Spleen (tissue), 11 donors: ENCODE data around the gene PLEKHA4. TPM values are rescaled to one million over a fixed set of nuclear protein-coding genes. Genes with fewer than 3 reads are reported as not detected.

Experiments used
- DNase-seq: peaks from one replicate; pipeline ENCODE4 v3.0.0-alpha.2; 2020
- H3K27ac ChIP-seq, 8 donors: fragments of 200-600 bp; sonication (generic) in 7 of 8; 1 replicate in 4 of 8; 2 replicates in 4 of 8; pipeline versions ENCODE4 v1.5.0 to v1.8.0; 2016 to 2021; ENCODE audit warnings: inconsistent platforms in 4 of 8, mild to moderate bottlenecking in 4 of 8, moderate library complexity in 1 of 8
- H3K27me3 ChIP-seq, 7 donors: fragments of 200-600 bp; sonication (generic) in 6 of 7; replicated peaks in 1 of 7; 1 replicate in 4 of 7; 2 replicates in 3 of 7; pipeline versions ENCODE4 v1.5.0 to v1.8.0; 2016 to 2021; ENCODE audit warnings: inconsistent platforms in 3 of 7, mild to moderate bottlenecking in 1 of 7
- H3K36me3 ChIP-seq, 6 donors: fragments of 200-600 bp; sonication (generic) in 5 of 6; 1 replicate in 4 of 6; 2 replicates in 2 of 6; pipeline versions ENCODE4 v1.5.0 to v1.8.0; 2016 to 2021; ENCODE audit warnings: inconsistent platforms in 2 of 6
- H3K4me1 ChIP-seq, 6 donors: fragments of 200-600 bp; sonication (generic) in 5 of 6; 1 replicate in 3 of 6; 2 replicates in 3 of 6; pipeline versions ENCODE4 v1.5.0 to v1.8.0; 2016 to 2021; ENCODE audit warnings: inconsistent platforms in 3 of 6
- H3K4me3 ChIP-seq, 8 donors: fragments of 200-600 bp; sonication (generic) in 7 of 8; 1 replicate in 4 of 8; 2 replicates in 4 of 8; pipeline versions ENCODE4 v1.5.0 to v1.8.0; 2016 to 2021; ENCODE audit warnings: inconsistent platforms in 4 of 8, mild to moderate bottlenecking in 4 of 8, moderate library complexity in 2 of 8
- H3K9me3 ChIP-seq, 8 donors: fragments of 200-600 bp; sonication (generic) in 7 of 8; 1 replicate in 4 of 8; 2 replicates in 4 of 8; pipeline versions ENCODE4 v1.5.0 to v1.8.0; 2016 to 2021; ENCODE audit warnings: inconsistent platforms in 4 of 8
- CTCF ChIP-seq, 11 experiments: fragments of 200-600 bp in 7 of 11; fragments of 450-650 bp in 4 of 11; sonication (generic) in 4 of 11; IDR thresholded peaks in 8 of 11; conservative IDR thresholded peaks in 3 of 11; 1 replicate in 7 of 11; 2 replicates in 4 of 11; pipeline versions ENCODE4 v1.4.0 to v1.8.0; 2016 to 2021; ENCODE audit warnings: antibody characterized with exemption in 11 of 11, inconsistent platforms in 4 of 11, mild to moderate bottlenecking in 1 of 11
- POLR2A ChIP-seq, 3 donors: fragments of 450-650 bp; IDR thresholded peaks; one replicate each; pipeline ENCODE4 v1.5.1; 2017; ENCODE audit warnings: antibody characterized with exemption in 3 of 3, mild to moderate bottlenecking in 1 of 3
- POLR2AphosphoS5 ChIP-seq, 3 donors: sonication (generic); formaldehyde crosslinking; IDR thresholded peaks; one replicate each; pipeline ENCODE4 v1.5.1; 2017; ENCODE audit warnings: antibody characterized with exemption in 3 of 3
- WGBS, 5 donors: extraction: QIAGEN DNeasy Blood & Tissue Kit in 3 of 5; methylation state at CpG; one replicate each; pipeline versions ENCODE4 v1.1.5 to v1.1.7; 2013 to 2018; 5-methylcytosine and 5-hydroxymethylcytosine counted together
- intact Hi-C: fragments of 100-400 bp; cut with DNase I; formaldehyde crosslinking; loops from one replicate; pipeline ENCODE4 v1.15.0; 2023; ENCODE audit warnings: low total_unique reads
- polyA plus RNA-seq, 3 donors: library from polyadenylated mRNA; stranded (reverse); fragments of 200-250 nt; gene quantifications; one replicate each; pipeline ENCODE4 v1.2.1, GENCODE V29; 2013
- total RNA-seq, 7 donors: library from RNA; depleted of rRNA in 3 of 7; stranded (reverse); fragments of >200 nt in 3 of 7; fragmentation: NEBNext Ultra II Directional in 4 of 7; extraction: Animal tissue kit (Norgen Biotek cat#: 25700) in 4 of 7; gene quantifications; one replicate each; pipeline versions ENCODE4 v1.1.0 to v1.2.1, GENCODE V29; 2016 to 2021
- donor health status: healthy with polysubstance abuse.
- donor health status: DM: no; HTN: no; CAD: no; lungs with moderate emphysema.
- donor health status: DM: no; HTN: no; CAD: no.
- donor health status: Bipolar disorder and iron deficiency.
- donor health status: healthy.
- donor health status: DM: no; HTN: no; CAD: no.
- donor health status: DM: yes; HTN: yes; CAD: no.

The PLEKHA4 gene
- total and polyA plus RNA-seq, 10 donors = 8.6 to 24.2 (median 14.9) TPM

GRCh38 chr19:48826606-48827020, 41.8 kb downstream of the PLEKHA4 start:
- no peaks in the 10 kb centered on the region for H3K4me1 ChIP-seq
- H3K27me3 ChIP-seq = no peaks in the 10 kb centered on the region
- peaks cover 0 to 10% (median 0%) of the 10 kb centered on the region in 6 donors for H3K36me3 ChIP-seq
- DNase-seq = no peak
- no peak overlapping the region for H3K27ac ChIP-seq
- H3K4me3 ChIP-seq = no peak overlapping the region
- no peaks in the 10 kb centered on the region for H3K9me3 ChIP-seq
- WGBS, 5 donors = 80 to 95% (median 84%) methylated on average over 7 to 8 of the region's 8 CpGs
- no peak for TF ChIP-seq CTCF (IDR thresholded peaks at IDR 0.05 in 8 of 11, conservative IDR thresholded peaks at IDR 0.05 in 3 of 11)
- no peak for TF ChIP-seq POLR2A (IDR thresholded peaks at IDR 0.05)
- TF ChIP-seq POLR2AphosphoS5 (IDR thresholded peaks at IDR 0.05) = no peak
- intact Hi-C loops = no loop called here

GRCh38 chr19:48822514-48822913, 45.9 kb downstream of the PLEKHA4 start:
- Histone ChIP-seq H3K27ac (no peak overlapping the region), H3K27me3 (no peaks in the 10 kb centered on the region), H3K9me3 (no peaks in the 10 kb centered on the region), H3K4me1 (peaks cover 0 to 12% (median 0%) of the 10 kb centered on the region in 6 donors), H3K36me3 (no peaks in the 10 kb centered on the region), H3K4me3 (no peak overlapping the region)
- TF ChIP-seq POLR2A (IDR thresholded peaks at IDR 0.05) (no peak), CTCF (IDR thresholded peaks at IDR 0.05 in 8 of 11, conservative IDR thresholded peaks at IDR 0.05 in 3 of 11) (no peak), POLR2AphosphoS5 (IDR thresholded peaks at IDR 0.05) (no peak)
- WGBS, 5 donors = 93 to 100% (median 95%) methylated on average over 2 of the region's 2 CpGs
- intact Hi-C loops = no loop called here
- no peak for DNase-seq

GRCh38 chr19:48821633-48822032, 46.8 kb downstream of the PLEKHA4 start:
- no peaks in the 10 kb centered on the region for H3K27me3 ChIP-seq
- 74 to 86% (median 76%) methylated on average over 5 of the region's 5 CpGs for WGBS, 5 donors
- H3K4me1 ChIP-seq = peaks cover 0 to 12% (median 0%) of the 10 kb centered on the region in 6 donors
- no peak for DNase-seq
- intact Hi-C loops = no loop called here
- H3K36me3 ChIP-seq = no peaks in the 10 kb centered on the region
- H3K27ac ChIP-seq = no peak overlapping the region
- TF ChIP-seq POLR2AphosphoS5 (IDR thresholded peaks at IDR 0.05) (no peak), CTCF (IDR thresholded peaks at IDR 0.05 in 8 of 11, conservative IDR thresholded peaks at IDR 0.05 in 3 of 11) (no peak), POLR2A (IDR thresholded peaks at IDR 0.05) (no peak)
- no peak overlapping the region for H3K4me3 ChIP-seq
- no peaks in the 10 kb centered on the region for H3K9me3 ChIP-seq

- intact Hi-C loops = no loop called here
These were observed 49.0 kb downstream of the PLEKHA4 start for GRCh38 chr19:48819366-48819816.

More at GRCh38 chr19:48819366-48819816, 49.0 kb downstream of the PLEKHA4 start:
- no peaks in the 10 kb centered on the region for H3K36me3 ChIP-seq
- H3K27ac ChIP-seq = peak overlapping the region in 6 of 8 donors; percentile 43 to 70 (median 57)
- H3K9me3 ChIP-seq = no peaks in the 10 kb centered on the region
- DNase-seq = no peak
- H3K27me3 ChIP-seq = no peaks in the 10 kb centered on the region
- H3K4me1 ChIP-seq = peaks cover 0 to 12% (median 6%) of the 10 kb centered on the region in 6 donors
- 46 to 71% (median 52%) methylated on average over 4 of the region's 4 CpGs for WGBS, 5 donors
- TF ChIP-seq POLR2AphosphoS5 (IDR thresholded peaks at IDR 0.05) (peak in 2 of 3 donors; percentile 64 to 68), CTCF (IDR thresholded peaks at IDR 0.05 in 8 of 11, conservative IDR thresholded peaks at IDR 0.05 in 3 of 11) (no peak)
- no peak overlapping the region for H3K4me3 ChIP-seq
